ENCODE data around the gene ATP1B1. TPM values are rescaled to one million over a fixed set of nuclear protein-coding genes. Genes with fewer than 3 reads are reported as not detected.

ATP1B1 gene
- total and polyA plus RNA-seq, 2 donors (not counting 1 experiment from before 2014, with no cell fraction given), result 1.4 to 1.7 TPM

DNA sequence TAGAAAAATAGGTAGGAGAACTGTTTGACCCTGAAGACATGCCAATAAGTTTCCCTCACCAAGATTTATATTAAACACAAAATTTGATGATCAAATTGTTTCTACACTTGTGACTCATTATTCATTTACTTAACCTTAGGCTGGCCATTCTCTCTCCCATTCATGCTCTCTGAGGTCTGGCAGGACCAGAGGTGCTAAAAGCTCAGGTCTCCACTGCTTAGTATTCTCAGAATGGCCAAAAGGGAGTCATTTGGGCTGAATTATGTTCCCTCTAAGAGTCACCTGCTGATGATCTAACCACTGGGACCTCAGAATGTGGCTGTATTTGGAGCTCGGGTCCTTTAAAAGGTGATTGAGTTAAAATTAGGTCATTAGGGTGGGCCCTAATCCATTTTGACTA is 47.1 kb upstream of the ATP1B1 start:
- TF ChIP-seq, protein P1, sequence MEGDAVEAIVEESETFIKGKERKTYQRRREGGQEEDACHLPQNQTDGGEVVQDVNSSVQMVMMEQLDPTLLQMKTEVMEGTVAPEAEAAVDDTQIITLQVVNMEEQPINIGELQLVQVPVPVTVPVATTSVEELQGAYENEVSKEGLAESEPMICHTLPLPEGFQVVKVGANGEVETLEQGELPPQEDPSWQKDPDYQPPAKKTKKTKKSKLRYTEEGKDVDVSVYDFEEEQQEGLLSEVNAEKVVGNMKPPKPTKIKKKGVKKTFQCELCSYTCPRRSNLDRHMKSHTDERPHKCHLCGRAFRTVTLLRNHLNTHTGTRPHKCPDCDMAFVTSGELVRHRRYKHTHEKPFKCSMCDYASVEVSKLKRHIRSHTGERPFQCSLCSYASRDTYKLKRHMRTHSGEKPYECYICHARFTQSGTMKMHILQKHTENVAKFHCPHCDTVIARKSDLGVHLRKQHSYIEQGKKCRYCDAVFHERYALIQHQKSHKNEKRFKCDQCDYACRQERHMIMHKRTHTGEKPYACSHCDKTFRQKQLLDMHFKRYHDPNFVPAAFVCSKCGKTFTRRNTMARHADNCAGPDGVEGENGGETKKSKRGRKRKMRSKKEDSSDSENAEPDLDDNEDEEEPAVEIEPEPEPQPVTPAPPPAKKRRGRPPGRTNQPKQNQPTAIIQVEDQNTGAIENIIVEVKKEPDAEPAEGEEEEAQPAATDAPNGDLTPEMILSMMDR (IDR thresholded peaks at IDR 0.05), result no peak
- no peak for TF ChIP-seq EZH2 (IDR thresholded peaks at IDR 0.05; ENCODE audit: borderline replicate concordance, insufficient read depth, low read depth, low read length, poor library complexity, severe bottlenecking)
- Histone ChIP-seq H3K27me3 (replicated peaks in 1 of 4; ENCODE audit: control extremely low read depth in 1 of 4, control insufficient read depth in 3 of 4, insufficient read depth in 4 of 4, low read length in 3 of 4) (peaks cover 0 to 3% (median 0%) of the 10 kb centered on the region in 4 experiments), H3K4me2 (replicated peaks; ENCODE audit: low read depth, low read length, poor library complexity, severe bottlenecking) (no peak overlapping the region), H3K36me3 (replicated peaks in 1 of 2; ENCODE audit: control extremely low read depth in 1 of 2, control insufficient read depth in 1 of 2, extremely low read depth in 1 of 2, insufficient read depth in 2 of 2, low read length in 1 of 2) (no peaks in the 10 kb centered on the region), H3K9ac (ENCODE audit: low read length) (no peak overlapping the region), H3K4me3 (ENCODE audit: control extremely low read depth in 1 of 5, extremely low read depth in 1 of 5, insufficient read depth in 1 of 5, low read depth in 2 of 5, low read length in 4 of 5) (no peak overlapping the region), H4K20me1 (ENCODE audit: control insufficient read depth, insufficient read depth, low read length, poor library complexity, severe bottlenecking) (no peaks in the 10 kb centered on the region), H3K27ac (ENCODE audit: low read length in 2 of 2) (no peak overlapping the region), H3K4me1 (ENCODE audit: control insufficient read depth in 2 of 2, insufficient read depth in 2 of 2, low read length in 2 of 2) (no peaks in the 10 kb centered on the region), H3K79me2 (ENCODE audit: control insufficient read depth, insufficient read depth, low read length) (no peaks in the 10 kb centered on the region), H3K9me3 (ENCODE audit: control extremely low read depth in 1 of 3, control insufficient read depth in 2 of 3, insufficient read depth in 1 of 3, low read length in 2 of 3) (no peaks in the 10 kb centered on the region), H2AFZ (ENCODE audit: insufficient read depth, low read depth, low read length, poor library complexity, severe bottlenecking) (no peak overlapping the region)
- DNase-seq, result no peak
- no peaks in the 10 kb centered on the region for H3K4me1 Mint-ChIP-seq
- intact Hi-C loops (cut with micrococcal nuclease), result no loop called here
- POLR2A ChIA-PET, result no interaction called here
- CTCF ChIA-PET, result no interaction called here
- H3K27ac Mint-ChIP-seq, result no peak overlapping the region
- H3K9me3 Mint-ChIP-seq (ENCODE audit: insufficient read depth), result peaks cover 2% of the 10 kb centered on the region
- H3K27me3 Mint-ChIP-seq, result peaks cover 26% of the 10 kb centered on the region
- ATAC-seq (ENCODE audit: low read depth), result no peak
- H3K4me3 Mint-ChIP-seq, result no peak overlapping the region
- 100% methylated on average over 1 of the region's 1 CpG for WGBS (ENCODE audit: insufficient coverage)

GRCh38 chr1:169060043-169060722 is 46.3 kb upstream of the ATP1B1 start:
- Histone ChIP-seq H4K20me1 (ENCODE audit: control insufficient read depth, insufficient read depth, low read length, poor library complexity, severe bottlenecking) (no peaks in the 10 kb centered on the region), H3K36me3 (replicated peaks in 1 of 2; ENCODE audit: control extremely low read depth in 1 of 2, control insufficient read depth in 1 of 2, extremely low read depth in 1 of 2, insufficient read depth in 2 of 2, low read length in 1 of 2) (no peaks in the 10 kb centered on the region), H3K9me3 (ENCODE audit: control extremely low read depth in 1 of 3, control insufficient read depth in 2 of 3, insufficient read depth in 1 of 3, low read length in 2 of 3) (no peaks in the 10 kb centered on the region), H2AFZ (ENCODE audit: insufficient read depth, low read depth, low read length, poor library complexity, severe bottlenecking) (no peak overlapping the region), H3K4me1 (ENCODE audit: control insufficient read depth in 2 of 2, insufficient read depth in 2 of 2, low read length in 2 of 2) (no peaks in the 10 kb centered on the region), H3K9ac (ENCODE audit: low read length) (no peak overlapping the region), H3K4me3 (ENCODE audit: control extremely low read depth in 1 of 5, extremely low read depth in 1 of 5, insufficient read depth in 1 of 5, low read depth in 2 of 5, low read length in 4 of 5) (no peak overlapping the region), H3K27me3 (replicated peaks in 1 of 4; ENCODE audit: control extremely low read depth in 1 of 4, control insufficient read depth in 3 of 4, insufficient read depth in 4 of 4, low read length in 3 of 4) (peaks cover 0 to 3% (median 0%) of the 10 kb centered on the region in 4 experiments), H3K4me2 (replicated peaks; ENCODE audit: low read depth, low read length, poor library complexity, severe bottlenecking) (no peak overlapping the region), H3K27ac (ENCODE audit: low read length in 2 of 2) (no peak overlapping the region), H3K79me2 (ENCODE audit: control insufficient read depth, insufficient read depth, low read length) (no peaks in the 10 kb centered on the region)
- DNase-seq, result no peak
- H3K9me3 Mint-ChIP-seq (ENCODE audit: insufficient read depth), result peaks cover 4% of the 10 kb centered on the region
- WGBS (ENCODE audit: insufficient coverage), result 98% methylated on average over 7 of the region's 9 CpGs
- intact Hi-C loops (cut with micrococcal nuclease), result no loop called here
- H3K4me3 Mint-ChIP-seq, result no peak overlapping the region
- ATAC-seq (ENCODE audit: low read depth), result no peak
- H3K4me1 Mint-ChIP-seq, result no peaks in the 10 kb centered on the region
- ChIA-PET POLR2A (no interaction called here), CTCF (no interaction called here)
- TF ChIP-seq EZH2 (IDR thresholded peaks at IDR 0.05; ENCODE audit: borderline replicate concordance, insufficient read depth, low read depth, low read length, poor library complexity, severe bottlenecking), result no peak
- TF ChIP-seq, protein P1 (IDR thresholded peaks at IDR 0.05), result no peak
- no peak overlapping the region for H3K27ac Mint-ChIP-seq
- peaks cover 23% of the 10 kb centered on the region for H3K27me3 Mint-ChIP-seq
